ENCODE results near the gene TRIM56. TPM values are rescaled to one million over a fixed set of nuclear protein-coding genes. Genes with fewer than 3 reads are reported as not detected.
A peak's percentile ranks its signal among the peaks of the same experiment; 100 is the strongest.

The TRIM56 gene
- total and polyA plus RNA-seq, 2 donors (not counting 1 experiment from before 2014, with no cell fraction given), result 6.0 to 27.6 TPM

DNA sequence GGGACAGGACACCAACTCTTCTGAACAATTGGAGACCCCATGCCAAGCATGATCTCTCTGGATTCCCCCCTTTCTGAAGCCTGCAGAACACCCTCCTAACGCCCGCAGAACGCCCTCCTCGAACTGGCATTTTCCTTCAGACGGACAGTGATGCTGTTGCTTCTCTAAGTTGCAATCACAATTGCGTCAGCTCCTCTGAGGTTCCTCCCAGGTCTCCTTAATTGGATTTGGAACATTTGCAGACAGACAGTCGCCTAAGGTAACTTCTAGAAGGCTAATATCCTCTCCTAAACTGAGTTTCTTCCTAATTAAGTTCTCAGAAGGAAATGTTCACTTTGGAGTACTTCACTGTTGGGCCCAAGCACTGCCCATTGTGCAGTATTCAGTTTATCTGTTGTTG is 21.1 kb downstream of the TRIM56 start:
- Histone ChIP-seq H3K9me3 (ENCODE audit: control insufficient read depth, insufficient read depth, low read depth, low read length) (no peaks in the 10 kb centered on the region), H4K20me1 (ENCODE audit: control insufficient read depth, extremely low read depth, insufficient read depth, low read length) (no peaks in the 10 kb centered on the region), H3K9ac (ENCODE audit: insufficient read depth, low read length) (no peak overlapping the region), H3K27me3 (ENCODE audit: control insufficient read depth, insufficient read depth, low read length) (no peaks in the 10 kb centered on the region), H3K4me3 (replicated peaks in 1 of 4; ENCODE audit: control extremely low read depth in 1 of 4, insufficient read depth in 1 of 4, low read depth in 3 of 4, low read length in 4 of 4) (no peak overlapping the region), H3K36me3 (ENCODE audit: control insufficient read depth, insufficient read depth, low read length) (no peaks in the 10 kb centered on the region), H3K4me2 (ENCODE audit: extremely low read depth, insufficient read depth, low read length) (no peak overlapping the region), H3K4me1 (ENCODE audit: control insufficient read depth, extremely low read depth, insufficient read depth, low read length) (peaks cover 2% of the 10 kb centered on the region), H3K79me2 (ENCODE audit: control insufficient read depth, insufficient read depth, low read length) (no peaks in the 10 kb centered on the region), H2AFZ (ENCODE audit: low read length) (no peak overlapping the region), H3K27ac (ENCODE audit: insufficient read depth, low read length) (no peak overlapping the region)
- no peak for DNase-seq (ENCODE audit: low read depth in 2 of 2)
- TF ChIP-seq CTCF (conservative IDR thresholded peaks at IDR 0.05 in 1 of 2, IDR thresholded peaks at IDR 0.05 in 1 of 2; ENCODE audit: low read depth in 1 of 2, low read length in 2 of 2), result no peak
- TF ChIP-seq EZH2 (IDR thresholded peaks at IDR 0.05; ENCODE audit: low read length, missing control alignments), result no peak

DNA sequence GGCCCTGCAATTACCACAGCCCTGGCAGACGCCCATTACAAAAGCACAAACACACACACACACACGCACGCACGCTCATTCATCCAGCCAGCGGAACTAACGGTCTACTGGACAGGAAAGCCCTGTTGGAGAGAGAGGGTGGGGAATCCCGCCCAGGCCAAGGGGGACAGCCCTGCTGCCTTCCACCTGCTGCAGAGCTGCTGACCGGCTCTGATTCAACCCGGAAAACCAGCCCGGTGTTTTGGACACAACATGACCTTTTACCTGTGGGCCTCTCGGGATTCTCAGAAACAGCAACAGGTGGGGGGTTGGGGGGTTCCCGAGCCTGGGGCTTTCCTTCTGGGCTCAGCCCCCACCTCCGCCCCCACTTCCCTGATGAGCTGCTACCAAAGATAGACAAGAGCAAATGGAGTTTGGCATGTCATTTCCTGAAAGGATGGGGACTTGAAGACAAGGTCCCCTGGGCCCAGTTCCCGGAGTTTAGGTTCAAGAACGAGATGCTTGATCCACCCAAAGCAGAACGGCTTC is 23.1 kb downstream of the TRIM56 start:
- DNase-seq (ENCODE audit: low read depth in 2 of 2), result peak; percentile 65 to 71
- Histone ChIP-seq H3K79me2 (ENCODE audit: control insufficient read depth, insufficient read depth, low read length) (no peaks in the 10 kb centered on the region), H3K36me3 (ENCODE audit: control insufficient read depth, insufficient read depth, low read length) (no peaks in the 10 kb centered on the region), H3K9me3 (ENCODE audit: control insufficient read depth, insufficient read depth, low read depth, low read length) (no peaks in the 10 kb centered on the region), H3K9ac (ENCODE audit: insufficient read depth, low read length) (no peak overlapping the region), H3K27ac (ENCODE audit: insufficient read depth, low read length) (no peak overlapping the region), H3K4me2 (ENCODE audit: extremely low read depth, insufficient read depth, low read length) (no peak overlapping the region), H4K20me1 (ENCODE audit: control insufficient read depth, extremely low read depth, insufficient read depth, low read length) (no peaks in the 10 kb centered on the region), H3K4me3 (replicated peaks in 1 of 4; ENCODE audit: control extremely low read depth in 1 of 4, insufficient read depth in 1 of 4, low read depth in 3 of 4, low read length in 4 of 4) (no peak overlapping the region), H3K4me1 (ENCODE audit: control insufficient read depth, extremely low read depth, insufficient read depth, low read length) (peaks cover 2% of the 10 kb centered on the region), H3K27me3 (ENCODE audit: control insufficient read depth, insufficient read depth, low read length) (no peaks in the 10 kb centered on the region), H2AFZ (ENCODE audit: low read length) (no peak overlapping the region)
- TF ChIP-seq CTCF (conservative IDR thresholded peaks at IDR 0.05 in 1 of 2, IDR thresholded peaks at IDR 0.05 in 1 of 2; ENCODE audit: low read depth in 1 of 2, low read length in 2 of 2) (no peak), EZH2 (IDR thresholded peaks at IDR 0.05; ENCODE audit: low read length, missing control alignments) (no peak)

- TF ChIP-seq CTCF (conservative IDR thresholded peaks at IDR 0.05 in 1 of 2, IDR thresholded peaks at IDR 0.05 in 1 of 2; ENCODE audit: low read depth in 1 of 2, low read length in 2 of 2), result no peak
- TF ChIP-seq EZH2 (IDR thresholded peaks at IDR 0.05; ENCODE audit: low read length, missing control alignments), result no peak
- Histone ChIP-seq H3K4me2 (ENCODE audit: extremely low read depth, insufficient read depth, low read length) (no peak overlapping the region), H3K4me1 (ENCODE audit: control insufficient read depth, extremely low read depth, insufficient read depth, low read length) (peaks cover 2% of the 10 kb centered on the region), H3K4me3 (replicated peaks in 1 of 4; ENCODE audit: control extremely low read depth in 1 of 4, insufficient read depth in 1 of 4, low read depth in 3 of 4, low read length in 4 of 4) (no peak overlapping the region), H3K27me3 (ENCODE audit: control insufficient read depth, insufficient read depth, low read length) (no peaks in the 10 kb centered on the region), H3K9me3 (ENCODE audit: control insufficient read depth, insufficient read depth, low read depth, low read length) (no peaks in the 10 kb centered on the region), H3K27ac (ENCODE audit: insufficient read depth, low read length) (no peak overlapping the region), H2AFZ (ENCODE audit: low read length) (no peak overlapping the region), H4K20me1 (ENCODE audit: control insufficient read depth, extremely low read depth, insufficient read depth, low read length) (no peaks in the 10 kb centered on the region), H3K9ac (ENCODE audit: insufficient read depth, low read length) (no peak overlapping the region), H3K79me2 (ENCODE audit: control insufficient read depth, insufficient read depth, low read length) (no peaks in the 10 kb centered on the region), H3K36me3 (ENCODE audit: control insufficient read depth, insufficient read depth, low read length) (no peaks in the 10 kb centered on the region)
- no peak for DNase-seq (ENCODE audit: low read depth in 2 of 2)
Observed at GRCh38 chr7:101108961-101109360, 23.7 kb downstream of the TRIM56 start.
